Psoas muscle (tissue), 8 donors: ENCODE measurements around the gene EEPD1. TPM values are rescaled to one million over a fixed set of nuclear protein-coding genes. Genes with fewer than 3 reads are reported as not detected.

ENCODE experiments used
- ATAC-seq, 4 donors: fragments of 200-7000 bp; cut with Tn5 transposase; one replicate each; pipeline ENCODE4 v1.9.1; 2020; ENCODE audit warnings: moderate library complexity in 3 of 4, mild to moderate bottlenecking in 2 of 4
- DNase-seq, 2 donors: peaks; one replicate each; pipeline ENCODE4 v3.0.0-alpha.2; 2020
- H3K27ac ChIP-seq: fragments of 200-600 bp; one replicate; pipeline ENCODE4 v1.8.0; 2022
- H3K27me3 ChIP-seq, 3 donors: fragments of 200-600 bp in 1 of 3; one replicate each; pipeline versions ENCODE4 v1.6.1 to v1.8.0; 2013 to 2022; ENCODE audit warnings: low read length in 2 of 3, mild to moderate bottlenecking in 2 of 3, moderate library complexity in 1 of 3; ENCODE audit not compliant: insufficient read depth in 3 of 3
- H3K36me3 ChIP-seq, 2 donors: fragments of 200-600 bp in 1 of 2; one replicate each; pipeline versions ENCODE4 v1.6.1 to v1.8.0; 2013 to 2022; ENCODE audit warnings: low read depth in 1 of 2, mild to moderate bottlenecking in 1 of 2, moderate library complexity in 1 of 2; ENCODE audit not compliant: insufficient read depth in 1 of 2
- H3K4me1 ChIP-seq: fragments of 200-600 bp; one replicate; pipeline ENCODE4 v1.8.0; 2022
- H3K4me3 ChIP-seq: fragments of 200-600 bp; one replicate; pipeline ENCODE4 v1.8.0; 2022; ENCODE audit warnings: mild to moderate bottlenecking
- H3K9me3 ChIP-seq: fragments of 200-600 bp; one replicate; pipeline ENCODE4 v1.8.0; 2022
- WGBS, 3 donors: extraction: QIAGEN DNeasy Blood & Tissue Kit; methylation state at CpG; one replicate each; pipeline versions ENCODE4 v1.1.6 to v1.1.7; 2013; 5-methylcytosine and 5-hydroxymethylcytosine counted together
- intact Hi-C, 2 donors: fragments of 100-400 bp; cut with DNase I; formaldehyde crosslinking; loops; one replicate each; pipeline versions ENCODE4 v1.11.0 to v1.14.2; 2022
- polyA plus RNA-seq, 3 donors: library from polyadenylated mRNA; stranded (reverse); fragments of 200-250 nt; gene quantifications; one replicate each; pipeline ENCODE4 v1.2.3, GENCODE V29; 2013
- total RNA-seq, 4 donors: library from RNA; stranded (reverse); fragmentation: NEBNext Ultra II Directional in 2 of 4; extraction: Animal tissue kit (Norgen Biotek cat#: 25700) in 2 of 4; gene quantifications; one replicate each; pipeline versions ENCODE4 v1.2.1 to v1.2.4, GENCODE V29; 2021 to 2023
- TF ChIP-seq, protein P1 (sequence below): fragments of 200-600 bp; IDR thresholded peaks from one replicate; pipeline ENCODE4 v1.8.0; 2022; ENCODE audit warnings: antibody characterized with exemption
- donor health status: healthy with polysubstance abuse.
- donor health status: DM: no; HTN: no; CAD: no; lungs with moderate emphysema.
- donor health status: Bipolar disorder and iron deficiency.
- donor health status: healthy.
- donor health status: DM: yes; HTN: yes; CAD: no.
- donor health status: DM: no; HTN: no; CAD: no.
- donor health status: DM: no; HTN: no; CAD: no.
- donor health status: DM: yes; HTN: yes; CAD: no.

Gene EEPD1
- total and polyA plus RNA-seq, 7 donors: 7.3 to 61.2 (median 45.5) TPM

DNA sequence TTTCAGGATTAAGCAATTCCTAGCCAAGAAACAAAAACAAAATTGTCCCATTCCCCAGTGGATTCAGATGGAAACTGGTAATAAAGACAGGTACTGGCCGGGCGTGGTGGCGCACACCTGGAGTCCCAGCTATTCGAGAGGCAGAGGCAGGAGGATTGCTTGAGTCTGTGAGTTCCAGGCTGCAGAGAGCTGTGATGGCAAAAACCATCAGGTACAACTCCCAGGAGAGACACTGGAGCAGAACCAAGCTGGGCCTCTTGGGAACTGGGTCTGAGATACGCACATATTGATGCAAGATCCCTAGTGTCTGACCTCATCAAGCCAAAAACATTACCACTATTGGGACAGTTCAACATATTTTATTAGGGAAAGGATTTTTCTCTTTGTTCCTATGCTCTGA, 152.6 kb downstream of the EEPD1 start:
- Histone ChIP-seq H3K4me3 (no peak overlapping the region), H3K27ac (no peak overlapping the region), H3K27me3 (no peaks in the 10 kb centered on the region), H3K4me1 (peaks cover 38% of the 10 kb centered on the region), H3K36me3 (no peaks in the 10 kb centered on the region), H3K9me3 (no peaks in the 10 kb centered on the region)
- DNase-seq: no peak
- TF ChIP-seq, protein P1, sequence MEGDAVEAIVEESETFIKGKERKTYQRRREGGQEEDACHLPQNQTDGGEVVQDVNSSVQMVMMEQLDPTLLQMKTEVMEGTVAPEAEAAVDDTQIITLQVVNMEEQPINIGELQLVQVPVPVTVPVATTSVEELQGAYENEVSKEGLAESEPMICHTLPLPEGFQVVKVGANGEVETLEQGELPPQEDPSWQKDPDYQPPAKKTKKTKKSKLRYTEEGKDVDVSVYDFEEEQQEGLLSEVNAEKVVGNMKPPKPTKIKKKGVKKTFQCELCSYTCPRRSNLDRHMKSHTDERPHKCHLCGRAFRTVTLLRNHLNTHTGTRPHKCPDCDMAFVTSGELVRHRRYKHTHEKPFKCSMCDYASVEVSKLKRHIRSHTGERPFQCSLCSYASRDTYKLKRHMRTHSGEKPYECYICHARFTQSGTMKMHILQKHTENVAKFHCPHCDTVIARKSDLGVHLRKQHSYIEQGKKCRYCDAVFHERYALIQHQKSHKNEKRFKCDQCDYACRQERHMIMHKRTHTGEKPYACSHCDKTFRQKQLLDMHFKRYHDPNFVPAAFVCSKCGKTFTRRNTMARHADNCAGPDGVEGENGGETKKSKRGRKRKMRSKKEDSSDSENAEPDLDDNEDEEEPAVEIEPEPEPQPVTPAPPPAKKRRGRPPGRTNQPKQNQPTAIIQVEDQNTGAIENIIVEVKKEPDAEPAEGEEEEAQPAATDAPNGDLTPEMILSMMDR: no peak
- no peak for ATAC-seq
- WGBS, 3 donors: 95 to 99% (median 99%) methylated on average over 5 of the region's 5 CpGs
- intact Hi-C loops: no loop called here

DNA sequence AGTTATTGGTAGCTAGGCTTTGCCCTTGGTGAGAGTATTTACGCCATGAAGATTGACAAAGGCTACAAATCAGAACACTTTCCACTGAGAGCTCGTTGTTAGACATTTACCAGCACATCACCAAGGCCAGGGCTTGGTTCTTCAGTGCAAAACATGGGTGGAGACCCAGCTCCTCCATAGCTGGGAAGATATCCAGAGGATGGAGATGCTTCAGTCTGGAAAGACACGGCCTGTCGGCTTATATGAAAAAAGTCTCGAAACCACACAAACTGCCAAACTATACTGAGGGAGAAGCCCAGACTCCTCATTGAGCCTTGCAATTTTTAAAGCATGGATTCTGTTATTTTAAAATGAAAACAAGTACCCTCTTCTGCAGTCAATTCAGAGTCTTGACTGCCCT, 153.2 kb downstream of the EEPD1 start:
- 91 to 93% (median 92%) methylated on average over 5 of the region's 5 CpGs for WGBS, 3 donors
- DNase-seq (no peak), ATAC-seq (no peak)
- H3K9me3 ChIP-seq: no peaks in the 10 kb centered on the region
- intact Hi-C loops: no loop called here
- no peak overlapping the region for H3K27ac ChIP-seq
- no peaks in the 10 kb centered on the region for H3K27me3 ChIP-seq
- H3K4me1 ChIP-seq: peaks cover 32% of the 10 kb centered on the region
- H3K36me3 ChIP-seq: no peaks in the 10 kb centered on the region
- TF ChIP-seq, protein P1: no peak
- no peak overlapping the region for H3K4me3 ChIP-seq

DNA sequence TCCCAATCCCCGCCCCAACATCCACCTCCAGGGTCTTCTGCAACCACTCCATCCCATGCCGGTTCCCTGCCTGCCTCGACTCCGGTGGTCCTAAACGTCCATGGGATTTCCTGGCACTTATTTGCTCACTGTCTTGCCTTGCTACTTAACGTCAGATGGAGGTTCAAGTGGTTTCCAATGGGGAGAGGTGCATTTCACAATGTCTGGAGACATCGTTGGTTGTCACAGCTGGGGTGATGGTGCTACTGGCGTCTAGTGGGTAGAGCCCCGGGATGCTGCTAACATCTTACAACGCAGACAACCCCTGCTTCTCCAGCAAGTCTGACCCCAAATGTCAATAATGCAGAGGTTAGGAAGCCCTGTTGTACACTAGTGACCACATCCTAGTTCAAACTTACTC, 153.7 kb downstream of the EEPD1 start:
- no peak for DNase-seq
- 83 to 91% (median 83%) methylated on average over 10 of the region's 10 CpGs for WGBS, 3 donors
- intact Hi-C loops: no loop called here

DNA sequence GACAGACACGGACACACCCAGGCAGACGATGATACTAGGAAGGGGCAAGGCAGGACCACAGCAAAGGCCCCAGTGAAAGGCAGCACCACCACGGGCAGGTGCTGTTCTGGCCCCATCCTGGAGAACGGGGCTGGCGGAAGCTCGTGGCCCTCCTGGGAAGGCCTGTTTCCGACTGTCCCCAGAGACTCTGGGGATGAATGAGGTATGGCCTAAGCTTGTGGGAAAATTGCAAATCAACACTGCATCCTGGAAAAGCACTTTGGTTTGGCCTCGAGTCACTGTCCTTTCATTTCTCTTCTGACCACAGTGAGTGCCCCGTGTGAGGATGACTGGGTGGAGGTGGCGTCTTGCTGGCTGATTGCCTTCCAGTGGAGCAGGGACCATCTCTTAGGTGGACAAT, 155.0 kb downstream of the EEPD1 start:
- H3K27ac ChIP-seq: no peak overlapping the region
- 63 to 71% (median 71%) methylated on average over 10 of the region's 10 CpGs for WGBS, 3 donors
- H3K36me3 ChIP-seq: no peaks in the 10 kb centered on the region
- TF ChIP-seq, protein P1: no peak
- no peak for DNase-seq
- H3K4me1 ChIP-seq: peaks cover 18% of the 10 kb centered on the region
- intact Hi-C loops: no loop called here
- no peak overlapping the region for H3K4me3 ChIP-seq
- H3K27me3 ChIP-seq: no peaks in the 10 kb centered on the region
- ATAC-seq: no peak
- H3K9me3 ChIP-seq: no peaks in the 10 kb centered on the region

More for the DNA sequence above, 153.7 kb downstream of the EEPD1 start:
- TF ChIP-seq, protein P1: no peak
- Histone ChIP-seq H3K27ac (no peak overlapping the region), H3K4me1 (peaks cover 29% of the 10 kb centered on the region), H3K27me3 (no peaks in the 10 kb centered on the region), H3K36me3 (no peaks in the 10 kb centered on the region), H3K4me3 (no peak overlapping the region), H3K9me3 (no peaks in the 10 kb centered on the region)
- ATAC-seq: no peak

DNA sequence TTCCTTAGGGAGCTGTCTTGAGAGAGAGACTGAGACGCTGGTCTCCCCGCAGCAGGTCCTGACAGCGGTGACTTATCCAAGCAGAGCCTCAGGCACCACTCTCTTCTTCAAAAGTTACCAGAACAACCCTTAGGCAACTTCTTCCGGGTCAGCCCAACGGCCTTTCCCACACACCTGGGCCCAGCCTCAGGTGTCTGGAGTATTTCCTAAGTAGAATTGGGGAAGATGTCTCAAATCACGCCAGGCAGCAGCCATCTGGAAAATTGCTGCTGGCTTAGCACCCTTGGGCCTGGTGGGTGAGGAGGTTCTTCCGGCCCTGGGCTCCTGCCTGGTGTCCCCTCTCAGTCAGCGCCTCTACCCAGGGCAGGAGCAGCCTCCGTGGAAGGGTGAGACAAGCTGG, 156.2 kb downstream of the EEPD1 start:
- TF ChIP-seq, protein P1: no peak
- intact Hi-C loops: no loop called here
- 80 to 85% (median 81%) methylated on average over 9 of the region's 9 CpGs for WGBS, 3 donors

More for the DNA sequence above, 156.2 kb downstream of the EEPD1 start:
- ATAC-seq (no peak), DNase-seq (no peak)
- Histone ChIP-seq H3K4me1 (peaks cover 5% of the 10 kb centered on the region), H3K9me3 (no peaks in the 10 kb centered on the region), H3K4me3 (no peak overlapping the region), H3K27me3 (no peaks in the 10 kb centered on the region), H3K27ac (no peak overlapping the region), H3K36me3 (no peaks in the 10 kb centered on the region)
